ENCODE results near the gene GDAP1L1.

DNA sequence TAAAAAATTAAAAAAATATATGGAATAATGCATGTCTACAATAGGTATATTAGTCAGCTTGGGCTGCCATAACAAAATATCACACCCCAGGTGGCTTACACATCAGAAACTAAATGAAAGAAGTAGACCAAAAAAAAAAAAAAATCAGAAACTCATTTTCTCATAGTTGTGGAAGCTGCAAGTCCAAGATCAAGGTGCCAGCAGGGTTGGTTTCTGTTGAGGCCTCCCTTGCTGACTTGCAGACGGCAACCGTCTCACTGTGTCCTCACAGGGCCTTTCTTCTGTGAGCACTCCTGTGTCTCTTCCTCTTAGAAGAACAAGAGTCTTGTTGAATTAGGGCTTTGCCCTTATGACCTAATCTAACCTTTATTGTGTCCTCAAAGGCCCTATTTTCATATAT lies 11.4 kb upstream of the GDAP1L1 start:
- TF ChIP-seq HNF4A (conservative IDR thresholded peaks at IDR 0.05) (no peak), CTCF (IDR thresholded peaks at IDR 0.05; ENCODE audit: low read depth, low read length, missing input control) (no peak), EGR1 (IDR thresholded peaks at IDR 0.05; ENCODE audit: low read depth in 2 of 2) (no peak), JUND (IDR thresholded peaks at IDR 0.05) (no peak), TAF1 (conservative IDR thresholded peaks at IDR 0.05) (no peak)
